ENCODE results near the gene DNASE1L3. TPM values are rescaled to one million over a fixed set of nuclear protein-coding genes. Genes with fewer than 3 reads are reported as not detected.
"Not testable (repeated sequence)": the region's sequence is repeated elsewhere in the genome, so short reads cannot be mapped to it uniquely, and the experiment has no call there.

DNASE1L3 gene
- total RNA-seq, 5 donors from 2014 or later (not counting 1 experiment from before 2014, with no cell fraction given): 0.30 to 0.73 (median 0.45) TPM; not detected in 1

GRCh38 chr3:58251631-58252035, 40.9 kb upstream of the DNASE1L3 start:
- H3K27ac Mint-ChIP-seq: no peak overlapping the region
- no peaks in the 10 kb centered on the region for H3K9me3 Mint-ChIP-seq
- H3K9me3 ChIP-seq: no peaks in the 10 kb centered on the region
- no peak overlapping the region for H3K27ac ChIP-seq (ENCODE audit: low read length)
- no peak overlapping the region for H3K4me3 ChIP-seq (ENCODE audit: control insufficient read depth in 1 of 2, extremely low read depth in 1 of 2, low read length in 1 of 2)
- no peaks in the 10 kb centered on the region for H3K27me3 ChIP-seq (replicated peaks in 1 of 2; ENCODE audit: control insufficient read depth in 2 of 2, extremely low read depth in 1 of 2, insufficient read depth in 2 of 2, low read length in 1 of 2)
- H3K36me3 Mint-ChIP-seq: peaks cover 16% of the 10 kb centered on the region
- H3K27me3 Mint-ChIP-seq: no peaks in the 10 kb centered on the region
- ChIA-PET CTCF (no interaction called here), POLR2A (interaction anchor here in 1 of 2 donors (0.5 kb wide), 1 partner anchor 365 kb away, joined by 6 read pairs; no protein-coding TSS in a partner anchor)
- WGBS (ENCODE audit: insufficient coverage): 100% methylated on average over 3 of the region's 3 CpGs
- H3K4me1 ChIP-seq (ENCODE audit: control insufficient read depth in 1 of 2, extremely low read depth in 1 of 2, insufficient read depth in 2 of 2, low read length in 2 of 2): peaks cover 0 to 2% of the 10 kb centered on the region in 2 experiments
- H3K4me1 Mint-ChIP-seq: peaks cover 0 to 14% (median 6%) of the 10 kb centered on the region in 3 donors
- ATAC-seq (replicated peaks in 1 of 4) (no peak), DNase-seq (no peak)
- no peak overlapping the region for H3K4me3 Mint-ChIP-seq
- H3K36me3 ChIP-seq (ENCODE audit: control insufficient read depth in 2 of 2, extremely low read depth in 1 of 2, insufficient read depth in 1 of 2, low read length in 1 of 2): peaks cover 0 to 3% of the 10 kb centered on the region in 2 donors

- H3K4me3 Mint-ChIP-seq: no peak overlapping the region
- CTCF ChIA-PET: no interaction called here
- Histone ChIP-seq H3K4me1 (ENCODE audit: control insufficient read depth in 1 of 2, extremely low read depth in 1 of 2, insufficient read depth in 2 of 2, low read length in 2 of 2) (peaks cover 0 to 2% of the 10 kb centered on the region in 2 experiments), H3K36me3 (ENCODE audit: control insufficient read depth in 2 of 2, extremely low read depth in 1 of 2, insufficient read depth in 1 of 2, low read length in 1 of 2) (peaks cover 0 to 3% of the 10 kb centered on the region in 2 donors), H3K27me3 (replicated peaks in 1 of 2; ENCODE audit: control insufficient read depth in 2 of 2, extremely low read depth in 1 of 2, insufficient read depth in 2 of 2, low read length in 1 of 2) (no peaks in the 10 kb centered on the region), H3K4me3 (ENCODE audit: control insufficient read depth in 1 of 2, extremely low read depth in 1 of 2, low read length in 1 of 2) (no peak overlapping the region), H3K27ac (ENCODE audit: low read length) (no peak overlapping the region), H3K9me3 (no peaks in the 10 kb centered on the region)
- ATAC-seq (replicated peaks in 1 of 4): no peak
- WGBS (ENCODE audit: insufficient coverage): 96% methylated on average over 5 of the region's 8 CpGs
- POLR2A ChIA-PET: no interaction called here
- no peak overlapping the region for H3K27ac Mint-ChIP-seq
- H3K9me3 Mint-ChIP-seq: no peaks in the 10 kb centered on the region
- no peak for DNase-seq
- H3K36me3 Mint-ChIP-seq: peaks cover 8% of the 10 kb centered on the region
- H3K4me1 Mint-ChIP-seq: peaks cover 0 to 14% (median 6%) of the 10 kb centered on the region in 3 donors
- no peaks in the 10 kb centered on the region for H3K27me3 Mint-ChIP-seq
Observed at GRCh38 chr3:58250093-58250707, 39.4 kb upstream of the DNASE1L3 start.

GRCh38 chr3:58249358-58250092, 38.8 kb upstream of the DNASE1L3 start:
- ATAC-seq (replicated peaks in 1 of 4): no peak

GRCh38 chr3:58246148-58247047, 35.6 kb upstream of the DNASE1L3 start:
- H3K36me3 ChIP-seq (ENCODE audit: control insufficient read depth in 2 of 2, extremely low read depth in 1 of 2, insufficient read depth in 1 of 2, low read length in 1 of 2): no peaks in the 10 kb centered on the region
- DNase-seq: no peak
- no peaks in the 10 kb centered on the region for H3K27me3 ChIP-seq (replicated peaks in 1 of 2; ENCODE audit: control insufficient read depth in 2 of 2, extremely low read depth in 1 of 2, insufficient read depth in 2 of 2, low read length in 1 of 2)
- no peaks in the 10 kb centered on the region for H3K27me3 Mint-ChIP-seq
- H3K27ac Mint-ChIP-seq: no peak overlapping the region
- H3K4me3 ChIP-seq (ENCODE audit: control insufficient read depth in 1 of 2, extremely low read depth in 1 of 2, low read length in 1 of 2): no peak overlapping the region
- ChIA-PET CTCF (no interaction called here), POLR2A (no interaction called here)
- H3K9me3 Mint-ChIP-seq: no peaks in the 10 kb centered on the region
- no peak for ATAC-seq (replicated peaks in 1 of 4)
- peaks cover 5% of the 10 kb centered on the region for H3K36me3 Mint-ChIP-seq
- H3K4me3 Mint-ChIP-seq: no peak overlapping the region
- H3K27ac ChIP-seq (ENCODE audit: low read length): no peak overlapping the region
- 100% methylated on average over 1 of the region's 8 CpGs for WGBS (ENCODE audit: insufficient coverage)
- peaks cover 3 to 14% (median 3%) of the 10 kb centered on the region in 3 donors for H3K4me1 Mint-ChIP-seq
- H3K4me1 ChIP-seq (ENCODE audit: control insufficient read depth in 1 of 2, extremely low read depth in 1 of 2, insufficient read depth in 2 of 2, low read length in 2 of 2): no peaks in the 10 kb centered on the region
- no peaks in the 10 kb centered on the region for H3K9me3 ChIP-seq

More at GRCh38 chr3:58249358-58250092, 38.8 kb upstream of the DNASE1L3 start:
- Mint-ChIP-seq H3K9me3 (no peaks in the 10 kb centered on the region), H3K36me3 (peaks cover 8% of the 10 kb centered on the region), H3K27me3 (no peaks in the 10 kb centered on the region), H3K4me3 (no peak overlapping the region), H3K27ac (no peak overlapping the region), H3K4me1 (peaks cover 0 to 14% (median 6%) of the 10 kb centered on the region in 3 donors)
- no peak overlapping the region for H3K27ac ChIP-seq (ENCODE audit: low read length)
- no peaks in the 10 kb centered on the region for H3K27me3 ChIP-seq (replicated peaks in 1 of 2; ENCODE audit: control insufficient read depth in 2 of 2, extremely low read depth in 1 of 2, insufficient read depth in 2 of 2, low read length in 1 of 2)
- POLR2A ChIA-PET: no interaction called here
- DNase-seq: no peak
- H3K4me1 ChIP-seq (ENCODE audit: control insufficient read depth in 1 of 2, extremely low read depth in 1 of 2, insufficient read depth in 2 of 2, low read length in 2 of 2): peaks cover 0 to 2% of the 10 kb centered on the region in 2 experiments
- H3K4me3 ChIP-seq (ENCODE audit: control insufficient read depth in 1 of 2, extremely low read depth in 1 of 2, low read length in 1 of 2): no peak overlapping the region
- 78% methylated on average over 4 of the region's 7 CpGs for WGBS (ENCODE audit: insufficient coverage)
- H3K36me3 ChIP-seq (ENCODE audit: control insufficient read depth in 2 of 2, extremely low read depth in 1 of 2, insufficient read depth in 1 of 2, low read length in 1 of 2): peaks cover 0 to 3% of the 10 kb centered on the region in 2 donors
- CTCF ChIA-PET: no interaction called here
- H3K9me3 ChIP-seq: no peaks in the 10 kb centered on the region

- Mint-ChIP-seq H3K27ac (no peak overlapping the region), H3K27me3 (no peaks in the 10 kb centered on the region), H3K4me1 (peaks cover 3 to 7% (median 3%) of the 10 kb centered on the region in 3 donors), H3K9me3 (no peaks in the 10 kb centered on the region), H3K36me3 (no peaks in the 10 kb centered on the region), H3K4me3 (no peak overlapping the region)
- no peak for ATAC-seq (replicated peaks in 1 of 4)
- no peaks in the 10 kb centered on the region for H3K4me1 ChIP-seq (ENCODE audit: control insufficient read depth in 1 of 2, extremely low read depth in 1 of 2, insufficient read depth in 2 of 2, low read length in 2 of 2)
- no peaks in the 10 kb centered on the region for H3K36me3 ChIP-seq (ENCODE audit: control insufficient read depth in 2 of 2, extremely low read depth in 1 of 2, insufficient read depth in 1 of 2, low read length in 1 of 2)
- H3K4me3 ChIP-seq (ENCODE audit: control insufficient read depth in 1 of 2, extremely low read depth in 1 of 2, low read length in 1 of 2): no peak overlapping the region
- H3K27me3 ChIP-seq (replicated peaks in 1 of 2; ENCODE audit: control insufficient read depth in 2 of 2, extremely low read depth in 1 of 2, insufficient read depth in 2 of 2, low read length in 1 of 2): no peaks in the 10 kb centered on the region
- CTCF ChIA-PET: no interaction called here
- POLR2A ChIA-PET: no interaction called here
- no peak for DNase-seq
- H3K27ac ChIP-seq (ENCODE audit: low read length): no peak overlapping the region
- no peaks in the 10 kb centered on the region for H3K9me3 ChIP-seq
- WGBS (ENCODE audit: insufficient coverage): 86% methylated on average over 5 of the region's 6 CpGs
Observed at GRCh38 chr3:58243976-58244585, 33.3 kb upstream of the DNASE1L3 start.

GRCh38 chr3:58242860-58243259, 32.1 kb upstream of the DNASE1L3 start:
- CTCF ChIA-PET: interaction anchor here in 1 of 2 donors (1.2 kb wide), 1 partner anchor 63 kb away, joined by 4 read pairs; the partner anchor contains the start of genes HTD2 and RPP14

More at GRCh38 chr3:58242860-58243259, 32.1 kb upstream of the DNASE1L3 start:
- DNase-seq; H3K9me3 Mint-ChIP-seq; H3K27ac ChIP-seq (ENCODE audit: low read length); POLR2A ChIA-PET; H3K27ac Mint-ChIP-seq; H3K36me3 ChIP-seq (ENCODE audit: control insufficient read depth in 2 of 2, extremely low read depth in 1 of 2, insufficient read depth in 1 of 2, low read length in 1 of 2); H3K9me3 ChIP-seq; H3K4me3 ChIP-seq (ENCODE audit: control insufficient read depth in 1 of 2, extremely low read depth in 1 of 2, low read length in 1 of 2); H3K36me3 Mint-ChIP-seq; H3K27me3 ChIP-seq (replicated peaks in 1 of 2; ENCODE audit: control insufficient read depth in 2 of 2, extremely low read depth in 1 of 2, insufficient read depth in 2 of 2, low read length in 1 of 2); H3K4me3 Mint-ChIP-seq; H3K27me3 Mint-ChIP-seq; ATAC-seq (replicated peaks in 1 of 4): not testable (repeated sequence)
- H3K4me1 ChIP-seq (ENCODE audit: control insufficient read depth in 1 of 2, extremely low read depth in 1 of 2, insufficient read depth in 2 of 2, low read length in 2 of 2): peaks cover 0 to 11% of the 10 kb centered on the region in 2 experiments
- no CpG with 5 or more reads among the region's 4 CpGs for WGBS (ENCODE audit: insufficient coverage)
- peaks cover 10 to 14% (median 11%) of the 10 kb centered on the region in 3 donors for H3K4me1 Mint-ChIP-seq

All from T-cell (primary cell).